ENCODE data around the gene DNAJC7. TPM values are rescaled to one million over a fixed set of nuclear protein-coding genes. Genes with fewer than 3 reads are reported as not detected.

Gene DNAJC7
- 74.8 TPM for total RNA-seq

- peak; percentile 92 for DNase-seq
These were observed at the start of gene DNAJC7 for GRCh38 chr17:42016941-42017865. Gene DNAJC7 (minus strand): TSS chr17:42017439. CDS start chr17:42017416, 23 bp downstream.

- no peak for DNase-seq
These were observed 48.0 kb upstream of the DNAJC7 start for GRCh38 chr17:42065201-42065600.

- DNase-seq: no peak
These were observed 45.4 kb upstream of the DNAJC7 start for GRCh38 chr17:42062681-42063080.

- DNase-seq: no peak
These were observed 44.6 kb upstream of the DNAJC7 start for GRCh38 chr17:42061646-42062487.

GRCh38 chr17:42060231-42060630 lies 43.0 kb upstream of the DNAJC7 start:
- DNase-seq: no peak

- no peak for DNase-seq
These were observed 42.6 kb upstream of the DNAJC7 start for GRCh38 chr17:42059815-42060214.

- DNase-seq: no peak
These were observed 40.8 kb upstream of the DNAJC7 start for GRCh38 chr17:42058063-42058462.

GRCh38 chr17:42056635-42057034 lies 39.4 kb upstream of the DNAJC7 start:
- DNase-seq: no peak

- no peak for DNase-seq
These were observed 38.3 kb upstream of the DNAJC7 start for GRCh38 chr17:42055496-42055895.

- no peak for DNase-seq
These were observed 37.8 kb upstream of the DNAJC7 start for GRCh38 chr17:42055027-42055426.

GRCh38 chr17:42053731-42054500 lies 36.7 kb upstream of the DNAJC7 start:
- no peak for DNase-seq

- no peak for DNase-seq
These were observed 35.2 kb upstream of the DNAJC7 start for GRCh38 chr17:42052346-42052877.

GRCh38 chr17:42051645-42052044 lies 34.4 kb upstream of the DNAJC7 start:
- DNase-seq: no peak

GRCh38 chr17:42051013-42051400 lies 33.8 kb upstream of the DNAJC7 start:
- no peak for DNase-seq

- no peak for DNase-seq
These were observed 33.3 kb upstream of the DNAJC7 start, which contains the start of gene C17orf113 for GRCh38 chr17:42050393-42051012. Gene C17orf113 (minus strand): TSS chr17:42050601. CDS start chr17:42043376, 7,225 bp downstream.

- no peak for DNase-seq
These were observed 32.7 kb upstream of the DNAJC7 start for GRCh38 chr17:42049834-42050392.

GRCh38 chr17:42047343-42047742 lies 30.1 kb upstream of the DNAJC7 start:
- DNase-seq: no peak

- no peak for DNase-seq
These were observed 28.5 kb upstream of the DNAJC7 start for GRCh38 chr17:42045719-42046118.

GRCh38 chr17:42042598-42043319 lies 25.5 kb upstream of the DNAJC7 start:
- DNase-seq: no peak

GRCh38 chr17:42041619-42042018 lies 24.4 kb upstream of the DNAJC7 start:
- no peak for DNase-seq
